DOHH2 (cell line): ENCODE data around the gene VAV2.

ENCODE experiments used
- H3F3A ChIP-seq: fragments of 200-600 bp; sonication (generic), shearing (Covaris generic); 2 replicates; pipeline ENCODE4 v1.6.0; 2016; ENCODE audit warnings: antibody characterized with exemption, mild to moderate bottlenecking; ENCODE audit not compliant: control insufficient read depth, insufficient read depth
- H3K27ac ChIP-seq: fragments of 200-600 bp; sonication (generic); 2 replicates; pipeline ENCODE4 v1.5.1; 2014; ENCODE audit warnings: low read depth, mild to moderate bottlenecking, low read length, moderate library complexity
- H3K27me3 ChIP-seq: fragments of 200-600 bp; sonication (generic); 2 replicates; pipeline ENCODE4 v1.6.1; 2014; ENCODE audit warnings: mild to moderate bottlenecking, low read length, mixed read lengths; ENCODE audit not compliant: control insufficient read depth
- H3K36me3 ChIP-seq: fragments of 200-600 bp; sonication (generic); 2 replicates; pipeline ENCODE4 v1.6.1; 2014; ENCODE audit warnings: mild to moderate bottlenecking, low read length, moderate library complexity, mixed read lengths; ENCODE audit not compliant: control insufficient read depth
- H3K4me1 ChIP-seq: fragments of 200-600 bp; sonication (generic); 2 replicates; pipeline ENCODE4 v1.6.1; 2014; ENCODE audit warnings: mild to moderate bottlenecking, low read length, mixed read lengths; ENCODE audit not compliant: control insufficient read depth
- H3K4me2 ChIP-seq: fragments of 200-600 bp; sonication (generic); 2 replicates; pipeline ENCODE4 v1.6.0; 2014; ENCODE audit warnings: mild to moderate bottlenecking, low read length, moderate library complexity
- H3K4me3 ChIP-seq: fragments of 200-600 bp; sonication (generic); 2 replicates; pipeline ENCODE4 v1.5.1; 2014; ENCODE audit warnings: mild to moderate bottlenecking, low read length, mixed read lengths
- H3K79me2 ChIP-seq: fragments of 200-600 bp; sonication (generic); 2 replicates; pipeline ENCODE4 v1.6.1; 2014; ENCODE audit warnings: mild to moderate bottlenecking, low read length, mixed read lengths; ENCODE audit not compliant: control insufficient read depth
- H3K9me2 ChIP-seq: fragments of 200-600 bp; sonication (generic); replicated peaks from 2 replicates; pipeline ENCODE4 v1.6.1; 2014; ENCODE audit warnings: mild to moderate bottlenecking, low read length, mixed read lengths; ENCODE audit not compliant: control insufficient read depth
- H3K9me3 ChIP-seq: fragments of 200-600 bp; sonication (generic); 2 replicates; pipeline ENCODE4 v1.6.1; 2014; ENCODE audit warnings: antibody characterized with exemption, low read length, mixed read lengths; ENCODE audit not compliant: control insufficient read depth, insufficient read depth
- H4K20me1 ChIP-seq: fragments of 200-600 bp; sonication (generic); 2 replicates; pipeline ENCODE4 v1.6.0; 2014; ENCODE audit warnings: low read depth, mild to moderate bottlenecking, antibody characterized with exemption, low read length, moderate library complexity; ENCODE audit not compliant: control insufficient read depth, insufficient read depth
- EZH2phosphoT487 ChIP-seq: fragments of 200-600 bp; sonication (generic); IDR thresholded peaks from 2 replicates; pipeline ENCODE4 v1.6.1; 2017; ENCODE audit warnings: borderline replicate concordance, mild to moderate bottlenecking, antibody characterized with exemption, low read length, moderate library complexity, mixed read lengths
- TF ChIP-seq, protein P1 (sequence below): fragments of 200-600 bp; sonication (generic); IDR thresholded peaks from one replicate; pipeline ENCODE4 v1.5.1; 2014; ENCODE audit warnings: antibody characterized with exemption, mild to moderate bottlenecking, low read depth, low read length; ENCODE audit not compliant: poor library complexity, severe bottlenecking

The VAV2 gene

DNA sequence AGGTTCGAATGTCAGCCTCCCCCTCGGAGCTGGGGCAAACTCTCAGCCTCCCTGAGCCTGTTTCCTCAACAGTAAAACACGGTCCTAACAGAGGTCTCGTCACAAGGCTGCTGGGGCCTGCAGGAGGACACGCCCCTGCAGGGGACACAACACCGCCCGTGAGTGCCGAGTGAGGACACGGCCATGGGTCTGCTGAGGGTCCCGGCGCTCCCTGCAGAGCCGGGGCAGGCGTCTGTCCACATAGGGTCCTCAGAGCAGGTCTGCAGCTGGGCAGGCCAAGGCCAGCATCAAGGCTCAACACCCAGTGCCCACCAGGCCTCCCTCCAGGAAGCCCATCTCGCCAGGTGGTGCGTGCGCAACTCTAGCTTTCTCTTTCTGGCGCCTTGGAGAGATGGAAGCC is 125.2 kb downstream of the VAV2 start:
- no peaks in the 10 kb centered on the region for H3K9me2 ChIP-seq
- H3K79me2 ChIP-seq = peaks cover 27% of the 10 kb centered on the region
- no peaks in the 10 kb centered on the region for H3K27me3 ChIP-seq
- no peaks in the 10 kb centered on the region for H3K36me3 ChIP-seq
- peaks cover 8% of the 10 kb centered on the region for H3K4me1 ChIP-seq
- no peaks in the 10 kb centered on the region; the same call in 1 of the 2 replicates for H3K9me3 ChIP-seq
- no peak for TF ChIP-seq EZH2phosphoT487
- TF ChIP-seq, protein P1, sequence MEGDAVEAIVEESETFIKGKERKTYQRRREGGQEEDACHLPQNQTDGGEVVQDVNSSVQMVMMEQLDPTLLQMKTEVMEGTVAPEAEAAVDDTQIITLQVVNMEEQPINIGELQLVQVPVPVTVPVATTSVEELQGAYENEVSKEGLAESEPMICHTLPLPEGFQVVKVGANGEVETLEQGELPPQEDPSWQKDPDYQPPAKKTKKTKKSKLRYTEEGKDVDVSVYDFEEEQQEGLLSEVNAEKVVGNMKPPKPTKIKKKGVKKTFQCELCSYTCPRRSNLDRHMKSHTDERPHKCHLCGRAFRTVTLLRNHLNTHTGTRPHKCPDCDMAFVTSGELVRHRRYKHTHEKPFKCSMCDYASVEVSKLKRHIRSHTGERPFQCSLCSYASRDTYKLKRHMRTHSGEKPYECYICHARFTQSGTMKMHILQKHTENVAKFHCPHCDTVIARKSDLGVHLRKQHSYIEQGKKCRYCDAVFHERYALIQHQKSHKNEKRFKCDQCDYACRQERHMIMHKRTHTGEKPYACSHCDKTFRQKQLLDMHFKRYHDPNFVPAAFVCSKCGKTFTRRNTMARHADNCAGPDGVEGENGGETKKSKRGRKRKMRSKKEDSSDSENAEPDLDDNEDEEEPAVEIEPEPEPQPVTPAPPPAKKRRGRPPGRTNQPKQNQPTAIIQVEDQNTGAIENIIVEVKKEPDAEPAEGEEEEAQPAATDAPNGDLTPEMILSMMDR = no peak
- no peak overlapping the region for H3K27ac ChIP-seq
- no peaks in the 10 kb centered on the region for H4K20me1 ChIP-seq
- H3F3A ChIP-seq = no peaks in the 10 kb centered on the region
- H3K4me2 ChIP-seq = no peak overlapping the region
- no peak overlapping the region for H3K4me3 ChIP-seq

- no peak overlapping the region for H3K27ac ChIP-seq
- no peaks in the 10 kb centered on the region for H3K9me2 ChIP-seq
These were observed 128.1 kb downstream of the VAV2 start for GRCh38 chr9:133864011-133864410.

DNA sequence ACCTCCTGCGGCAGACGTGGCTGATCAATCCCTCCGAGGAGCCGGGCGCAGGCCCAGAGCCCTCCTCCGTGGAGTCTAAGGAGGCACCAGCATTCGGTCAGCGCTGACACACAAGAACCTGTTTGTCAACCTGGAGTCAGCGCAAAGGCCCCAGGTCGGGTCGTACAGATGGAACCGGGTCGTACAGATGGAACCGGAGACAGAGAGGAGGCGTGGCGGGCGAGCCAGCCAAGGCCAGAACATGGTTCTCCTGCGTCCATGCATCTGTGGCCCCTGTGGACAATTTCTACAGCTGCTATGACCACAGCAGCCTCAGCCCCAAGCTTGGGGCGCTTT is 128.9 kb downstream of the VAV2 start:
- no peak overlapping the region for H3K4me3 ChIP-seq
- H3K27ac ChIP-seq = no peak overlapping the region
- no peaks in the 10 kb centered on the region for H4K20me1 ChIP-seq
- H3K36me3 ChIP-seq = no peaks in the 10 kb centered on the region
- no peaks in the 10 kb centered on the region for H3F3A ChIP-seq
- H3K4me1 ChIP-seq = no peaks in the 10 kb centered on the region
- H3K9me3 ChIP-seq = no peaks in the 10 kb centered on the region; the same call in 1 of the 2 replicates
- H3K4me2 ChIP-seq = no peak overlapping the region
- H3K27me3 ChIP-seq = no peaks in the 10 kb centered on the region
- H3K9me2 ChIP-seq = no peaks in the 10 kb centered on the region
- TF ChIP-seq, protein P1 = no peak
- TF ChIP-seq EZH2phosphoT487 = no peak
- H3K79me2 ChIP-seq = peaks cover 19% of the 10 kb centered on the region

More at GRCh38 chr9:133864011-133864410, 128.1 kb downstream of the VAV2 start:
- H3K4me2 ChIP-seq = no peak overlapping the region
- H3K9me3 ChIP-seq = no peaks in the 10 kb centered on the region; the same call in 1 of the 2 replicates
- no peaks in the 10 kb centered on the region for H3K4me1 ChIP-seq
- no peaks in the 10 kb centered on the region for H3K36me3 ChIP-seq
- H3K27me3 ChIP-seq = no peaks in the 10 kb centered on the region
- H4K20me1 ChIP-seq = no peaks in the 10 kb centered on the region
- peaks cover 24% of the 10 kb centered on the region for H3K79me2 ChIP-seq
- H3K4me3 ChIP-seq = no peak overlapping the region
- no peaks in the 10 kb centered on the region for H3F3A ChIP-seq
- TF ChIP-seq, protein P1 = no peak
- TF ChIP-seq EZH2phosphoT487 = no peak
